Stimulated activated CD4-positive, alpha-beta T cell treated with anti-CD3 and anti-CD28 coated beads, Interleukin-12 subunit alpha, Interleukin-12 subunit beta, amount 100 ng/mL, for 48 hours (primary cell): ENCODE data around the gene ATOSA.

Experiments used
- DNase-seq, 3 donors: peaks; one replicate each; pipeline ENCODE4 v3.0.0-alpha.2; 2020; ENCODE audit warnings: low read depth in 2 of 3, low spot score in 1 of 3

ATOSA gene

DNA sequence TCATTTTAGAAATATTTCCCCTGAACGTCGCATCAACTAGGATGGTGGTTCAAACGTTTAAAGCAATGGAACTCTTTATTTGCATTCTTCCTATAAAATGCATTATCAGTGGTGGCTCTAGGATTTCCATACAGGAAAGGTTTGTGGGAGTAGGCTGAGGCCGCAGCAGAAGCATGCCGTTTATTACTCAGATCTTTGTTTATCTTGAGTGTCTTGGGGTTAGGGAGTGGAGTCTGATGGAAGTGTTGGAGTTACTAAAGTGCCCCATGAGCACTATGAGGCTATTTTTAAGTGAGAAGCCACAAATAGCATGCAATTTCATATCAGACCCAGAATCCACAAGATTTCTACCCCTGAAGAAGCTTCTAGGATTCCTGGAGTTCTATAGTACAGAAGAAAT lies 26.2 kb downstream of the ATOSA start:
- DNase-seq, result no peak

DNA sequence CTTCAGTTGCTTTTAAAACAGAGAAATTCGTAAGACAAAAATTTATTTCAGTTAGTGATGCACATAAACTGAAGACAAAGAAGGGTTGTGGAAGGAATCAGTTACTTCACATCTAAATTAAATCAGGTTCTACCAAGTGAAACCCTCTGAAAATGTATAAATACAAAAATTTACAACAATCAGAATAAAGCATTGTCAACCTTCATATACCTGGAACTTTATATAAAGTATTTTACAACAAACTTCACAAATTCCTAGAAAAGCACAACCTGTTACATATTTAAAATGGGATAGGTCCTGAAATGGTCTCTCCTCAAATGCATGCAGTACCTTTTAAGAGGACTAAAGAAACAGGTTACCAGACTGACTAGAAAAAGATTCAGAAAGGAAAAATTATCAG lies 26.9 kb downstream of the ATOSA start:
- DNase-seq, result no peak

- DNase-seq, result peak in 2 of 3 donors; percentile 14 to 23
Observed at GRCh38 chr15:52651868-52652267, 27.3 kb downstream of the ATOSA start.

DNA sequence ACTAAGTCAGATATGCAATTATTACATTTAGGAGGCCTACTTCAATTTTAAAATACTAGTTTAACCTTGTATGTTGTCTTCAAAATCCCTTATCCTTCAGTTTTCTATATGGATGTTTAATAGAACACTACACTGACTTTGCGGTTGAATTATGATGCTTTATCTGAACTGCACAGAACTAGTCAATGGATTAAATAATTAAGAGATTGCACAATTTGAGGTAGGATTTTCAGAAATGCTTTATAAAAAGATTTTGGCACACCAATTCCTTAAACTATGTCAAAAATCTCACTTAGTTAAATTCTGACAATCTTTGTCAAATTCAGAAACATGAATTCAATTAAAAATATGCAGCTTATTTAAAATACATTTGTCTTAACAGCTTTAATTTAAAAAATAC lies 28.1 kb downstream of the ATOSA start:
- no peak for DNase-seq

- no peak for DNase-seq
Observed at GRCh38 chr15:52649686-52650085, 29.5 kb downstream of the ATOSA start.

DNA sequence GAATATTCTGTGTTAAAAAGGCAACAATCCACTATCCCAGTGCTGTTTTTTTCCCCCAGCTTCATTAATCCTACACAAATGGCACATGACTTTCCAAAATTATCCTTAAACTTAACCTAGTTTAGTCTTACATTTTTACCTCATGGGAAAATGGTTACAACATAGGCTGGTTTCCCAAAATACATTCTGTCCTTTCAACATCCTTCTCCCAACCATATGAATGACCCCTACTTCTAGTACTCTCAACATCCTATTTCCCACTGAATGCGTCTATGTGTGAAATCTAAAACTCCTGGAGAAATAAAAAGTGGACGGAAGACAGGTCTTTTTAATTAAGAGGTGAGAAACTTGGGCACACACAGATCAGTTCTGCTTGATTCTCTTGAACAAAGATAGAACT lies 33.3 kb downstream of the ATOSA start:
- no peak for DNase-seq

GRCh38 chr15:52642386-52643361 lies 36.5 kb downstream of the ATOSA start:
- DNase-seq, result no peak

DNA sequence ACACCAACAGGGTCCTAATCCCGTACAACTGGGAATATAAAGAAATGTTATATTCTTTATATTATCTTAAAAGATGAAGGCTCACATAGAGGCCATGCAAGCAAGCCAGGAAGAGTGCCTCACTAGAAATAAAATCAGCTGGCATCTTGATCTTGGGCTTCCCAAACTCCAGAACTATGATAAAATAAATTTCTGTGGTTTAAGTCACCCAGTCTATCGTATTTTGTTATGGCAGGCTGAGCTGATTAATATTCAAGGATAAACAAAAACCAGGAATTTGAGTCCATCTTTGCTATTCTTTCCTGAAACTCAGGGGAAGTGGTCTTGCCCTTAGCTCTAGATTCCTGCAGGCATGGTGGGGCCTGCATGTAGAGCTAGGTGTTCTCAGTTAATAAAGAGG lies 42.7 kb downstream of the ATOSA start:
- DNase-seq, result no peak

- DNase-seq, result no peak
Observed at GRCh38 chr15:52635908-52636307, 43.3 kb downstream of the ATOSA start.
